Stimulated activated CD4-positive, alpha-beta T cell treated with anti-CD3 and anti-CD28 coated beads, Interleukin-12 subunit alpha, Interleukin-12 subunit beta, amount 100 ng/mL, for 48 hours (primary cell): ENCODE results near the gene ARHGEF19.

ENCODE experiments used
- DNase-seq, 3 donors: peaks; one replicate each; pipeline ENCODE4 v3.0.0-alpha.2; 2020; ENCODE audit warnings: low read depth in 2 of 3, low spot score in 1 of 3

The ARHGEF19 gene

DNA sequence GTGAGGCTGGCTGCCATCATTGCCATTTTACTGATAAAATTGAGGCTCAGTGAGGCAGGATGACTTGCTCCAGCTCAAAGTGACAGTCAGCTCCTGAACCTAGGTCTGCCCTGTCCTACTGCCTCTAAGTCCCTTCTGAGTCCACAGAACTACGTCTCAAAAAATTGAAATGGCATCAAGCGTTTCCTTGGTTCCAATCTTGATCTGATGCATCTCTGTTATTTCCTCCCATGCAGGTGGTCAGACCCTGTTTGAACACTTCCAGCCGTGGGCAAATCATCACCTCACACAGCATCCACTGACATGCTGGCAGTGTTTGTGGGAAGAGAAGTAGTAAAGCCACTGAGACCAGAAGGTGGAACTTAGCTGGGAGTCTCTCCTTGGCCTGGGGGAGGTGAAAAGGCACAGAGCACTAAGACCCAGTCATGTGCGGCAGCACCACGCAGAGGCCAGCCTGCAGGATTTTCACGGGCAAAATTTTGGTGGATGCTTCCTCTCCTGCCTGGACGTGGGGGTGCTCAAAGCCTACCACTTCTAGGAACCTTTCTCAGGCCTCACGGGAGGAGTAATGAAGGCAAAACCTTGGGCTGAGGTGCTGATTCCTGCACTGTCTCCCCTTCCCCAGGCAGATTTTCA lies 32.3 kb upstream of the ARHGEF19 start:
- no peak for DNase-seq

- peak; percentile 59 to 70 (median 60) for DNase-seq
Measured at GRCh38 chr1:16243936-16244649, 31.6 kb upstream of the ARHGEF19 start.

DNA sequence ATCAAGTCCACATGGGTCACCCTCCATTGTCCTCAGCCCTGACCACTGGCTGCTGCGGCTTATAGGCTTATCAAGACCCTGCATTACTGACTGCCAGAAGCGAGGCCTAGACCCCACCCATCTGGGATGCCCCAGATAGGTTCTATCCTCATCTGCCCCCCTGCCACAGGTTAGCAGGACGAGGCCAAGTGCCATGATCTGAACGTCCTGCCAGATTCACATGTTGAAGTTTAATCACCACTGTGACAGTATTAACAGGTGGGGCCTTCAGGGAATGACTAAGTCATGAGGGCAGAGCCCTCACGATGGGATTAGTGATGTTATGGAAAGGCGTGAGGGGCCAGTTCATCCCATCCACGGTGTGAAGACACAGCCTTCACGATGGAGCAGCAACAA lies 30.8 kb upstream of the ARHGEF19 start:
- DNase-seq = no peak

- DNase-seq = no peak
Measured at GRCh38 chr1:16242556-16243214, 30.2 kb upstream of the ARHGEF19 start.

DNA sequence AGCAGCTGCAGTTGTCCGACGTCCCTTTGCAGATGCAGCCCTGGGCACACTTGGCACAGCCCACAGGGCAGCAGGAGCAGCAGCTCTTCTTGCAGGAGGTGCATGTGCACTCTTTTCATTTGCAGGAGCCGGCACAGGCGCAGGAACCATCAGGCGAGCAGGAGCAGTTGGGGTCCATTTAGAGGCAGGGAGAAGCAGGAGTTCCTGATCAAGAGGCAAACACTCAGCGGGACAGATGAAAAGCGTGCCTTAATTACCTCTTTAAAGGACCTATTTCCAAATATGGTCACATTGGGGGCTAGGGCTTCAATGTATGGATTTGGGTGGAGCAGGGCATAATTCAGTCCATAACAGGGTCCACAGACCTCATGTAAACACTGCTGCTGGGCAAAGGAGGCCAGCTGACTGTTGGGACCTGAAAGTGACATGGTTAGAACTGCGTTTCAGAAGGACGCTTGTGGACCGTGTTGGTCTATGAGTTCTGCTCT lies 28.8 kb upstream of the ARHGEF19 start:
- DNase-seq = no peak

DNA sequence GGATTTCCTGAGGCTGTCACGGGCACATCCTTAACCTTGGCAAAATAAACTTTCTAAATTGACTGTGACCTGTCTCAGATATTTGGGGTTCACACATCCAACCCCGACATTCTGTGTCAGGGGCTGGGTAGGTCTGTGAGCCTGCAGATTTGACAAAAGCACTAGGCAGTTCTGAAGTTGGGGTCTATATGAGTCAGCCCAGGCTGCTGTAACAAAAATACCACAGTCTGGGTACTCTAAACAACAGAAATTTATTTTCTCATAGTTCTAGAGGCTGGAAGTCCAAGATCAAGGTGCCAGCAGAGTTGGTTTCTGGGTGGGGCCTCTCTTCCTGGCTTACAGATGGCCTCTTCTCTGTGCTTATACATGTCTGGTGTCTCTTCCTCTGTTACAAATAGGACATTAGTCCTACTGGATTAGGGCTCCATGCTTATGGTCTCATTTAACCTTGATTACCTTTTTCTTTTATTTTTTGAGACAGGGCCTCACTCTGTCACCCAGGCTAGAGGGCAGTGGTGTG lies 27.6 kb upstream of the ARHGEF19 start:
- no peak for DNase-seq

DNA sequence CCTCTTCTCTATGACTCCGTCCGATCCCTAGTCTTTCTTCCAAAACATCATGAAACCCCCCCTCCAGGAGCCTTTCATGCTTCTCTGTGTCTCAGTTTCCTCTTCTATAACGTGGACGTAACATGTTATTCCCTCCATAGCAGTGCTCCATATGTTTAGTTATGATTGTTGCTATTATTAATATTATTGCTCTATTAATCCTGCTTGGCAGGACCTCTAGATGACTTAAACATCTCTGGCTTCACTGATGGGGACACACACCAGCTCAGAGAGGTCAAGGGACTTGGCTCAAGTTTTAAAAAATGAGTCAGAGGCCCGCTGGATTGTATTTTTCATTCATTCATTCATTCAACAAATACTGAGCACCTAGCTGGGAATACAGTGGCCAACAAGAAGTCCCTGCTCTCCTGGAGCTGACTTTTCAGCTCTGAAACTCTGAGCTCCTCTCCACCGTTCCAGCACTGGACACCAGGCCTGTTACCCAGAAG lies 24.9 kb upstream of the ARHGEF19 start:
- no peak for DNase-seq

DNA sequence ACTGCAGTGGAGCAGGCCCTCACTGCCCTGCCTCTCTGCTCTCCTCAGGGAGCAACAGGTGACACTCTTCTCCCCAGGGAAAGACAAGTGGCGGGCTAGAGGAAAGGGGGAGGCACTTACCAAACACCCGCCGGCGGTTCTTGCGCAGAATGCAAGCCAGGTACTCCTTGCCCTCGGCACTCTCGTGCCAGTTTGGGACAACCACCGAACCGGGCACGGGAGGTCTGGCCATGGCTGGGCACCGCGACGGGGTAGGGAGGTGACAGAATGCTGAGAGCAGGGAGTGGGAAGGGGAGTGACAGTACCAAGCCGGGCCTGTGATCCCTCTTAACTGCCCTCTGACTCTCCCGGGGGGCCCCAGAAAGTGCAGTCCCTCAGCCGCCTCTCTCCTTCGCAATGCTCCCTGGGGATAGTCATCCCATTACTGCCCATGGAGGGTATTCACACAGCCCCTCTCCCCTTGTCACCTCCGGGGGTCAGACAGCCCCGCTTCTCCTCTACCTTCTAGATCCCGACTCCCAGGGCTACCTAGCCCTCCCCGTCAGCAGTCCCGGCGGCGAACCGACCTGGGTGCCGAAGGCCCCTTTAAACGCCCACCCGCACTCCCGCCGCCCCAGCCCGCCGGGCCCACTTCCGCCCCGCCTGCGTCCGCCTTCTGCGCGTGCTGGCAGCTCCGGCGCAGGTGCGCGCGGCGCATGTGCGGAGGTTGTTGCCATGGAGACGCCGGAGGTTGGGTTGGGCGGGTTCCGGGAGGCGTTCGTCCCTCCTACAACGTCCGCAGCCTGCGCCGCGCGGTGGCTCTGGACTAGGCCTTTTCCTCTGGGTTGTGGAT lies 24.3 kb upstream of the ARHGEF19 start, which contains the start of gene CPLANE2:
Gene CPLANE2, minus strand, starts transcription at position 673 of the 832 bp plus-strand sequence. Its CDS starts 441 bp downstream, at position 232.
- peak; percentile 93 to 96 (median 93) for DNase-seq

GRCh38 chr1:16235944-16236510 lies 23.6 kb upstream of the ARHGEF19 start:
- peak; percentile 21 to 32 (median 32) for DNase-seq

- no peak for DNase-seq
Measured at GRCh38 chr1:16235347-16235746, 22.9 kb upstream of the ARHGEF19 start.

- no peak for DNase-seq
Measured at GRCh38 chr1:16233431-16233830, 21.0 kb upstream of the ARHGEF19 start.

DNA sequence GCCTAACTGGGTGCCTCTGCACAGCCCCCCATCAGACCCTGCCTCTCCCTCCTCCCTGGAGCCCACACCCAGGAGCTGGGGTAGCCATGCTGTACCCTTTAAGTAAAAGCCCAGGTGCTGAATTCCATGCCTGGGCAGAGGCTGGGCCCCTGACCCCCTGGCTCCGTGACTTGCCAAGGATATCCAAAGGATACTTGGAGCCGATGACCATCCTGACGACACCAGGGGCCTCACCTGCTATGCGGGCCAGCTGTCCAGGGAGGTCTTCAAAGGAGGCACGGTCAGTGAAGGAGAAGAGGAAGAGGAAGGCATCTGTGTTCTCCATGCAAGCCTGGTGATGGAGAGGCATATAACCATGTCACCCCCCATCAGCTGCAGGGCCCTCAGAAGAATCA lies 19.9 kb upstream of the ARHGEF19 start:
- DNase-seq = no peak

- no peak for DNase-seq
Measured at GRCh38 chr1:16231331-16232315, 19.2 kb upstream of the ARHGEF19 start.

GRCh38 chr1:16230744-16231143 lies 18.3 kb upstream of the ARHGEF19 start:
- no peak for DNase-seq

DNA sequence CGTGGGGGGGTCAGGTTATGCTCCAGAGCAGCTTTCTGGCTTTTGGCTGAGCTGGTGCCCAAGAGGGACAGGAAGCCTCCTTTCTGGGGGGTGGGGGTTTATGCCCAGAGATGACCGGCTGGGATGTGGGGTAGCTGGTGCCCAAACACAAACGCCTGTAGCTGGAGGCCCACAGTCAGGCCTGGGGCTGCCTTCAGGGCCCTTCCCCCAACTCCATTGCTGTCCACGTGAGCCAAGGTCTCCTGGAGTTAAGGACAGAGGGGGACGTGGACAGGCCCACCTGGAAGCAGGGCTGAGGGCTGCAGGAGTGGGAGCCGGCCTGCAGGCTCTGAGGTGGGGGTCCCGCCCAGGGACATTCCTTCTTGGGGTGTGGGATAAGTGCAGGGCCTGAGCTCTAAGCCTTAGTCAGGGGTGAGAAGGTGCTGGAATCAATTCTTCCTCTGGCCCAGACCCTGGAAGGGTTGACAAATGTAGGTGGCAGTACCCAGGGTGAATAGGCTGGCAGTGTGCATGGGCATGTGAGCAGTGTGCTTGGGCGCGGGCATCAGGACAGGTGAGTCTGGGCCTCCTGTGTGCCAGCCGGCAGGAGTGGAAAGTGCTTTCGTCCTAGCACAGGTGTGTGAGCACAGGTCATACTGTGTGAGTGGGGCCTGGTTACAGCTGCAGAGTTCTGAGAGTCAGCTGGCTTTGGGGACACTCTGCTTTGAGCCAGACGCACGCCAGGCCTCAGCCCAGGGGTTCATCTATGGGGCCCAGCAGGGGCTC lies 17.7 kb upstream of the ARHGEF19 start:
- no peak for DNase-seq

DNA sequence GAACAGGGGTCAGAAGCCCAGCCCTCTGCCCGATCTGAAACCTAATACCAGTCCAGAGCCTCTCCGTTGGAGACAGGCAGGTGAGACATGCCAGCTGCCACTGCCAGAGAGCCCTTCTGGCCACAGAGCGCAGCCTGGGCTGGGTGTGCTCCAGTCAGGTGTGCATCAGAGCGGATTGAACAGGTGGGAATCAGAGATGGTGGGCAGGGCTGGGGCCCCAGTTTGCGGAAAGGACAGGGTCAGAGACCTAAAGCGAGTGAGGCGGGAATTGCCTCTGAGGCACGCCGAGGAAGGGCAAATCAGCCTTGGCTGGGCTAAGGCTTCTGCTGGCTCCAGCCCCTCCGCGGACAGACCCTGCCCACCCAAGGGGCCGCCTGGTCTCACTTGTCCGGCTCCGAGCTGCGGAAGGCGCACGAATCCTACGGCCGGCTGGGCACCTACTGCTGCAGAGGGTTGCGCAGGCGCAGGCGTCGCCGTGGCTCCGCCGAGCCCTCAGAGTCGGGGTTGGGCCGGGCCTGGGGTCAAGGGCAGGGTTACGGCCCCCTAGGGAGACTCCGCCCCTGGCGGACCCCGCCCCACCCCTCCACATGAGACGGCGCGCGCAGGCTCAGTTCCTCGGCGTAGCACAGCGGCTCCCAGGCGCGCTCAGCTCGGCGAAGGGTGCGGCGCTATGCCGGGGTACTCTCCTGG lies 14.2 kb upstream of the ARHGEF19 start:
- DNase-seq = no peak

- no peak for DNase-seq
Measured at GRCh38 chr1:16226129-16226489, 13.7 kb upstream of the ARHGEF19 start.

DNA sequence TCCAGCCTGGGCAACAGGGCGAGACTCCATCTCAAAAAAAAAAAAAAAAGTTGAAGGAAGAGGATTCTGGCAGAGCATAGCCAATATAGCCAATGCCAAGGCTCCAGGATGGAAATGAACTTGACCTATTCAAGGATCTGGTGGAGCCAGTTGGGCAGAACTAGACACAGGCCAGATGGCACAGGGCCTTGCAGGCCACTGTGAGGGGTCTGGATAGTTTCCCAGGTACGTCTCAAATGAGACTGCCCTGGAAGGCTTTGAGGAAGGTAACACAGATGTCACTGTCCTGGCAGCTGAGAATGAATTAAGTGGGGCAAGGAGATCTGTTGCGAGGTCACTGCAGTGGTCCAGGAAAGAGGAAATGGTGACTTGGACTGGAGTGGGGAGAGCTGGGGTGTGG lies 12.0 kb upstream of the ARHGEF19 start:
- no peak for DNase-seq
